H1 (cell line): Measurements from ENCODE around the gene ALKAL2. TPM values are rescaled to one million over a fixed set of nuclear protein-coding genes. Genes with fewer than 3 reads are reported as not detected.

ENCODE experiments used
- KDM1A ChIP-seq: fragments of 200-600, 300-600 bp; sonication (generic); IDR thresholded peaks from 2 replicates; pipeline ENCODE4 v1.7.1; 2016; ENCODE audit warnings: mild to moderate bottlenecking, low read length, borderline replicate concordance
- polyA plus RNA-seq, 7 experiments: library from polyadenylated mRNA; depleted of rRNA in 3 of 7; stranded (reverse) in 5 of 7; unstranded in 2 of 7; fragments of >200 nt in 5 of 7; fragments of 200-250 nt in 2 of 7; gene quantifications; 1 replicate in 5 of 7; 2 replicates in 1 of 7; 4 replicates in 1 of 7; pipeline versions ENCODE4 v1.2.1 to v1.2.3, GENCODE V29; 2011 to 2013; ENCODE audit warnings: missing spikeins in 2 of 7, mixed read lengths in 2 of 7
- total RNA-seq: library from RNA; stranded (reverse); fragmentation: NEBNext Ultra II Directional; extraction: Animal tissue kit (Norgen Biotek cat#: 25700); gene quantifications from 2 replicates; pipeline ENCODE4 v1.2.1, GENCODE V29; 2021

The ALKAL2 gene
- total and polyA plus RNA-seq, 2 of the 8 experiments (the other 6 are each of a cell fraction or from before 2014, with no cell fraction given), result 4.6 to 11.5 TPM

GRCh38 chr2:237878-238277, 50.0 kb downstream of the ALKAL2 start (continued):
- no peak for TF ChIP-seq KDM1A
